HCT116 (cell line): Measurements from ENCODE around the gene ZNF814. TPM values are rescaled to one million over a fixed set of nuclear protein-coding genes. Genes with fewer than 3 reads are reported as not detected.

Source experiments
- ATAC-seq: fragments of 200-7000 bp; cut with Tn5 transposase; 2 replicates; pipeline ENCODE4 v1.9.1; 2020; ENCODE audit warnings: mild to moderate bottlenecking, moderate library complexity
- BruUV-seq: library from RNA; stranded (reverse); fragments of 400-500 nt; replicated peaks from 2 replicates; lab custom pipeline; 2021; lab: Mats Ljungman, UMichigan
- CTCF ChIA-PET: fragments of 300-600 bp; sonication (Branson Sonifier 250); formaldehyde crosslinking; loops from one replicate; lab custom pipeline; 2021; ENCODE audit warnings: antibody characterized with exemption; lab: Charles Lee
- POLR2A ChIA-PET: fragments of 300-600, 350-600 bp; sonication (Branson Sonifier 250); formaldehyde crosslinking; loops from one replicate; lab custom pipeline; 2021; ENCODE audit warnings: antibody characterized with exemption; lab: Charles Lee
- RAD21 ChIA-PET, 2 experiments: fragments of 300-600 bp; sonication (Branson Sonifier 250); formaldehyde crosslinking; loops; one replicate each; lab custom pipeline; 2023; ENCODE audit warnings: low total read pairs in 2 of 2; ENCODE audit not compliant: uncharacterized antibody in 2 of 2, unreplicated experiment in 2 of 2, low non-redundant PET in 1 of 2; lab: Charles Lee
- DNase-seq: peaks from one replicate; pipeline ENCODE4 v3.0.0-alpha.2; 2010; ENCODE audit warnings: low read depth, low spot score
- H2AFZ ChIP-seq: fragments of 200-600 bp; shearing (Covaris generic), sonication (generic); 2 replicates; pipeline ENCODE4 v1.6.1; 2017; ENCODE audit warnings: low read depth, mixed run types, mixed read lengths, antibody characterized with exemption, low read length; ENCODE audit not compliant: poor library complexity, severe bottlenecking
- H3K27ac ChIP-seq: 2 replicates; pipeline ENCODE4 v1.5.1; 2012; ENCODE audit warnings: low read depth, low read length
- H3K27me3 ChIP-seq: fragments of 200-600 bp; sonication (generic); 2 replicates; pipeline ENCODE4 v1.6.1; 2016; ENCODE audit warnings: mixed run types, low read length, mixed read lengths; ENCODE audit not compliant: insufficient read depth
- H3K36me3 ChIP-seq, 2 experiments: fragments of 200-500 bp in 1 of 2; fragments of 200-600 bp in 1 of 2; sonication (Bioruptor generic) in 1 of 2; sonication (generic) in 1 of 2; 2 replicates each; pipeline versions ENCODE4 v1.5.1 to v1.6.1; 2014 to 2016; ENCODE audit warnings: low read length in 2 of 2, inconsistent platforms in 1 of 2, mixed read lengths in 1 of 2, mixed run types in 1 of 2; ENCODE audit not compliant: insufficient read depth in 2 of 2, control insufficient read depth in 1 of 2
- H3K4me1 ChIP-seq, 2 experiments: fragments of 200-600 bp in 1 of 2; sonication (generic) in 1 of 2; 2 replicates each; pipeline versions ENCODE4 v1.5.1 to v1.6.1; 2012 to 2017; ENCODE audit warnings: low read length in 2 of 2, inconsistent platforms in 1 of 2, mild to moderate bottlenecking in 1 of 2, mixed read lengths in 1 of 2, mixed run types in 1 of 2, moderate library complexity in 1 of 2; ENCODE audit not compliant: insufficient read depth in 2 of 2, control insufficient read depth in 1 of 2
- H3K4me2 ChIP-seq: fragments of 200-600 bp; sonication (generic); 2 replicates; pipeline ENCODE4 v1.6.1; 2017; ENCODE audit warnings: mixed run types, low read length, mixed read lengths
- H3K4me3 ChIP-seq, 2 experiments: fragments of 200-600 bp in 1 of 2; sonication (generic) in 1 of 2; replicated peaks in 1 of 2; 2 replicates each; pipeline ENCODE4 v1.5.1; 2011 to 2016; ENCODE audit warnings: low read length in 2 of 2, control low read depth in 1 of 2, low read depth in 1 of 2, mild to moderate bottlenecking in 1 of 2, mixed read lengths in 1 of 2, mixed run types in 1 of 2
- H3K79me2 ChIP-seq: fragments of 200-600 bp; sonication (generic); 2 replicates; pipeline ENCODE4 v1.6.1; 2017; ENCODE audit warnings: mild to moderate bottlenecking, mixed run types, low read length, moderate library complexity, mixed read lengths; ENCODE audit not compliant: insufficient read depth
- H3K9ac ChIP-seq: fragments of 200-600 bp; sonication (generic); 2 replicates; pipeline ENCODE4 v1.6.1; 2016; ENCODE audit warnings: low read length, mixed read lengths
- H3K9me2 ChIP-seq: fragments of 200-600 bp; sonication (generic), shearing (Covaris generic); 2 replicates; pipeline ENCODE4 v1.6.1; 2017; ENCODE audit warnings: mixed run types, mild to moderate bottlenecking, moderate library complexity; ENCODE audit not compliant: insufficient read depth
- H3K9me3 ChIP-seq, 2 experiments: fragments of 200-500 bp in 1 of 2; fragments of 200-600 bp in 1 of 2; sonication (Bioruptor generic) in 1 of 2; sonication (generic) in 1 of 2; 2 replicates each; pipeline ENCODE4 v1.6.1; 2014 to 2017; ENCODE audit warnings: low read length in 2 of 2, mixed read lengths in 2 of 2, inconsistent platforms in 1 of 2, low read depth in 1 of 2, mild to moderate bottlenecking in 1 of 2, mixed run types in 1 of 2, moderate library complexity in 1 of 2; ENCODE audit not compliant: control insufficient read depth in 1 of 2, insufficient read depth in 1 of 2
- H4K20me1 ChIP-seq: fragments of 200-600 bp; sonication (generic), shearing (Covaris generic); 2 replicates; pipeline ENCODE4 v1.6.1; 2017; ENCODE audit warnings: mixed run types, mild to moderate bottlenecking, moderate library complexity; ENCODE audit not compliant: insufficient read depth
- ATF3 ChIP-seq: IDR thresholded peaks from 2 replicates; pipeline ENCODE4 v1.6.1; 2012
- EGR1 ChIP-seq: IDR thresholded peaks from 2 replicates; pipeline ENCODE4 v1.6.1; 2012; ENCODE audit warnings: low read depth
- ELF1 ChIP-seq: IDR thresholded peaks from 2 replicates; pipeline ENCODE4 v1.6.1; 2012; ENCODE audit warnings: low read depth, borderline replicate concordance
- EZH2phosphoT487 ChIP-seq: fragments of 200-600 bp; IDR thresholded peaks from 2 replicates; pipeline ENCODE4 v1.6.1; 2018; ENCODE audit warnings: antibody characterized with exemption, borderline replicate concordance
- FOSL1 ChIP-seq: IDR thresholded peaks from 2 replicates; pipeline ENCODE4 v1.6.1; 2012; ENCODE audit warnings: low read depth
- JUND ChIP-seq: IDR thresholded peaks from 2 replicates; pipeline ENCODE4 v1.6.1; 2012
- MAX ChIP-seq: IDR thresholded peaks from 2 replicates; pipeline ENCODE4 v1.6.1; 2012
- POLR2A ChIP-seq: IDR thresholded peaks from 2 replicates; pipeline ENCODE4 v1.7.0; 2011; ENCODE audit warnings: borderline replicate concordance; ENCODE audit not compliant: insufficient read depth, insufficient read length; ENCODE audit errors: extremely low read depth
- POLR2AphosphoS5 ChIP-seq: IDR thresholded peaks from 2 replicates; pipeline ENCODE4 v1.6.1; 2011; ENCODE audit warnings: mild to moderate bottlenecking, low read depth, low read length, moderate library complexity
- RAD21 ChIP-seq: IDR thresholded peaks from 2 replicates; pipeline ENCODE4 v1.6.1; 2012; ENCODE audit warnings: low read depth, mild to moderate bottlenecking
- REST ChIP-seq: IDR thresholded peaks from 2 replicates; pipeline ENCODE4 v1.6.1; 2012; ENCODE audit warnings: low read depth
- SP1 ChIP-seq: IDR thresholded peaks from 2 replicates; pipeline ENCODE4 v1.6.1; 2012; ENCODE audit warnings: low read depth
- SRF ChIP-seq: IDR thresholded peaks from 2 replicates; pipeline ENCODE4 v1.6.1; 2012; ENCODE audit warnings: low read depth
- ZFX ChIP-seq: fragments of 450-650 bp; IDR thresholded peaks from 2 replicates; pipeline ENCODE4 v1.6.1; 2017
- ZNF274 ChIP-seq: fragments of 200-500 bp; sonication (Bioruptor generic); IDR thresholded peaks from 2 replicates; pipeline ENCODE4 v1.6.1; 2014; ENCODE audit warnings: mild to moderate bottlenecking, low read depth, low read length, inconsistent platforms
- intact Hi-C: fragments of 100-400 bp; cut with micrococcal nuclease; formaldehyde crosslinking; loops from 2 replicates; pipeline ENCODE4 v1.10.0; 2022
- total RNA-seq: library from RNA; stranded (reverse); gene quantifications from one replicate; pipeline ENCODE4 v1.2.1, GENCODE V29; 2021; ENCODE audit not compliant: unreplicated experiment

ZNF814 gene
- total RNA-seq, 1 experiment from 2014 or later: 2.5 TPM

GRCh38 chr19:57907394-57907793, 18.6 kb upstream of the ZNF814 start (continued):
- no peak for TF ChIP-seq RAD21
- no peak for TF ChIP-seq EZH2phosphoT487
- TF ChIP-seq, all 23 proteins: peak for 0

GRCh38 chr19:57905258-57905657, 16.4 kb upstream of the ZNF814 start:
- RAD21 ChIA-PET: no interaction called here
- no peaks in the 10 kb centered on the region for H3K79me2 ChIP-seq
- no TSS peak for BruUV-seq
- no peak overlapping the region for H3K4me2 ChIP-seq
- H2AFZ ChIP-seq: no peak overlapping the region
- no peak overlapping the region for H3K4me3 ChIP-seq
- intact Hi-C loops: loop anchor here (10.0 kb wide), 1 partner anchor 500 kb away; no protein-coding TSS in a partner anchor
- no peaks in the 10 kb centered on the region for H3K9me2 ChIP-seq
- CTCF ChIA-PET: no interaction called here
- no peak for ATAC-seq
- H3K36me3 ChIP-seq: no peaks in the 10 kb centered on the region; a peak in 1 of 4 replicates
- H3K4me1 ChIP-seq: no peaks in the 10 kb centered on the region
- TF ChIP-seq FOSL1 (no peak), SRF (no peak), POLR2A (no peak), EZH2phosphoT487 (no peak), ATF3 (no peak), POLR2AphosphoS5 (no peak), ZFX (no peak)
- TF ChIP-seq, all 23 proteins: peak for 0
- POLR2A ChIA-PET: no interaction called here
- H4K20me1 ChIP-seq: no peaks in the 10 kb centered on the region
- no peak overlapping the region for H3K27ac ChIP-seq
- no peak for DNase-seq
- H3K9ac ChIP-seq: no peak overlapping the region
- H3K9me3 ChIP-seq: peaks cover 0 to 3% of the 10 kb centered on the region in 2 experiments; a peak in 1 of 4 replicates
- no peaks in the 10 kb centered on the region for H3K27me3 ChIP-seq

- Histone ChIP-seq H3K9me3 (peaks cover 0 to 3% of the 10 kb centered on the region in 2 experiments; a peak in 1 of 4 replicates), H4K20me1 (no peaks in the 10 kb centered on the region), H3K27me3 (no peaks in the 10 kb centered on the region), H3K4me3 (no peak overlapping the region), H3K36me3 (no peaks in the 10 kb centered on the region; a peak in 1 of 4 replicates), H2AFZ (no peak overlapping the region), H3K4me1 (no peaks in the 10 kb centered on the region), H3K4me2 (no peak overlapping the region), H3K27ac (no peak overlapping the region), H3K9me2 (no peaks in the 10 kb centered on the region), H3K9ac (no peak overlapping the region), H3K79me2 (no peaks in the 10 kb centered on the region)
- ATAC-seq: no peak
- ChIA-PET CTCF (no interaction called here), POLR2A (no interaction called here), RAD21 (no interaction called here)
- BruUV-seq: no TSS peak
- DNase-seq: no peak
- intact Hi-C loops: loop anchor here (5.0 to 10.0 kb wide), 2 partner anchors 436 to 499 kb away; no protein-coding TSS in a partner anchor
- no peak for TF ChIP-seq POLR2AphosphoS5
- TF ChIP-seq ZNF274: no peak
- TF ChIP-seq MAX: no peak
- no peak for TF ChIP-seq ATF3
- TF ChIP-seq JUND: no peak
- TF ChIP-seq EGR1: no peak
- no peak for TF ChIP-seq ELF1
- no peak for TF ChIP-seq REST
- TF ChIP-seq EZH2phosphoT487: no peak
- TF ChIP-seq SP1: no peak
- TF ChIP-seq SRF: no peak
- TF ChIP-seq RAD21: no peak
- no peak for TF ChIP-seq FOSL1
- no peak for TF ChIP-seq POLR2A
Observed at GRCh38 chr19:57903618-57904184, 14.9 kb upstream of the ZNF814 start.
